ENCODE measurements around the gene GBF1.

DNA sequence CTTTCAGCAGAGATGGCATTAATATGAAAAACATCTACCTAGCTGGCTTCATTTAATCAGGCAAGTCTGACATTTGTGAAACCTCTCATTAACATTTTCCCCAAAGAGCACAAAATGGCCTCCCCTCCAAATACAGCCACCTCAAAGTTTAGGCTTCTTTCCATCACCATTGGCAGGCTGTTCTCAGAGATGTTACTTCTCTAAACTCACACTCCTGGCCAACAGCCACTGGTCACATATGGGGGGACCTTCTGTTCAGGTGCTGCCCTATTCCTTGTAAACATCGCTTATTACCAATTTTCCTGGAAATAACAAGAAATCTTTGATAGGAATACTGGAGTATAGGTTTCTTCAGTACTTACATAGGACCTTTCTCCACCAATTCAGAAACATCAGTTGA lies 69.5 kb downstream of the GBF1 start:
- no peak for TF ChIP-seq CTCF (IDR thresholded peaks at IDR 0.05; ENCODE audit: poor library complexity)
- TF ChIP-seq EZH2 (IDR thresholded peaks at IDR 0.05; ENCODE audit: borderline replicate concordance) = no peak

Data from hepatocyte (in vitro differentiated cells).